Measurements from ENCODE around the gene C10orf90.

- TF ChIP-seq CTCF (IDR thresholded peaks at IDR 0.05) (no peak), POLR2A (IDR thresholded peaks at IDR 0.05) (no peak)
Measured at GRCh38 chr10:126617733-126618132, 52.8 kb downstream of the C10orf90 start.

All from testis (tissue), 2 donors.